Suprapubic skin (tissue), 4 donors: Measurements from ENCODE around the gene SH3GL2.

Source experiments
- EP300 ChIP-seq: sonication (generic); formaldehyde crosslinking; IDR thresholded peaks from one replicate; pipeline ENCODE4 v1.6.1; 2017; ENCODE audit warnings: antibody characterized with exemption
- POLR2A ChIP-seq, 2 donors: fragments of 450-650 bp; IDR thresholded peaks; one replicate each; pipeline ENCODE4 v1.6.1; 2017; ENCODE audit warnings: antibody characterized with exemption in 2 of 2, mild to moderate bottlenecking in 2 of 2, moderate library complexity in 2 of 2
- POLR2AphosphoS5 ChIP-seq, 3 donors: sonication (generic); formaldehyde crosslinking; IDR thresholded peaks; one replicate each; pipeline ENCODE4 v1.6.1; 2017; ENCODE audit warnings: antibody characterized with exemption in 3 of 3
- TF ChIP-seq, protein P1 (sequence below), 2 donors: fragments of 200-600 bp in 1 of 2; fragments of 450-650 bp in 1 of 2; sonication (generic) in 1 of 2; IDR thresholded peaks; one replicate each; pipeline ENCODE4 v1.5.1; 2016 to 2019; ENCODE audit warnings: antibody characterized with exemption in 2 of 2, mild to moderate bottlenecking in 1 of 2, moderate library complexity in 1 of 2

DNA sequence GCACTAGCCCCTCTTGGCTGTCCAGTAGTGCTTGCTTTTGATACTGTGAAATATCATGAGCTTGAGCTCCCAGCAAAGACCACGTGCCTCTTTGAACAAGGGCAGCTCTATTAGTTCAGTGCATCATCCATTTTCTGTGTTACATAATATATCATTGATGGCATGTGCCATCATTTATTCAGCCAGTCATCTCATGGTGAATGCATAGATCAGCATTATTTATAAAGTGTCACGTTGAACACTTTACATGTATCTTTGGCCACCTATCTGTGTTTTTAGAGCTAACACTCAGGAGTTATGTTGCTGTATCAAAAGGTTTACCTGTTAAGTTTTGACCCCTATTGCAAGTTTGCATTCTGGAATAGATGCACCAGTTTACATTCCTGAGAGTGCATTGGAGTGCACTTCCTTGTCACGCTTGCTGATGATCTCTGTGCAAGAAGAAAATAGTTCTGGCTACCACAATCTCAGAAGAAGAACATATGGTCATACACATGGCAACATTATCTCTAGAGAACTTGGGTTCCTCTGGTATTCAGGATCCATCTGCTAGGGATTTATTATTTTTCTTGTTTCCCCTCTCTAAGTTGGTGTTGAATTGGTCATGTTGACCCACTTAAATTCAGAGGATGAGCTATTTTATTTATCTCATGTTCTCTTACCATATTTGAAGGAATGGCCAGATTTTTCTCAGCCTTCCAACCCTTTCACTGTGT is 120.9 kb downstream of the SH3GL2 start:
- TF ChIP-seq, protein P1, sequence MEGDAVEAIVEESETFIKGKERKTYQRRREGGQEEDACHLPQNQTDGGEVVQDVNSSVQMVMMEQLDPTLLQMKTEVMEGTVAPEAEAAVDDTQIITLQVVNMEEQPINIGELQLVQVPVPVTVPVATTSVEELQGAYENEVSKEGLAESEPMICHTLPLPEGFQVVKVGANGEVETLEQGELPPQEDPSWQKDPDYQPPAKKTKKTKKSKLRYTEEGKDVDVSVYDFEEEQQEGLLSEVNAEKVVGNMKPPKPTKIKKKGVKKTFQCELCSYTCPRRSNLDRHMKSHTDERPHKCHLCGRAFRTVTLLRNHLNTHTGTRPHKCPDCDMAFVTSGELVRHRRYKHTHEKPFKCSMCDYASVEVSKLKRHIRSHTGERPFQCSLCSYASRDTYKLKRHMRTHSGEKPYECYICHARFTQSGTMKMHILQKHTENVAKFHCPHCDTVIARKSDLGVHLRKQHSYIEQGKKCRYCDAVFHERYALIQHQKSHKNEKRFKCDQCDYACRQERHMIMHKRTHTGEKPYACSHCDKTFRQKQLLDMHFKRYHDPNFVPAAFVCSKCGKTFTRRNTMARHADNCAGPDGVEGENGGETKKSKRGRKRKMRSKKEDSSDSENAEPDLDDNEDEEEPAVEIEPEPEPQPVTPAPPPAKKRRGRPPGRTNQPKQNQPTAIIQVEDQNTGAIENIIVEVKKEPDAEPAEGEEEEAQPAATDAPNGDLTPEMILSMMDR (IDR thresholded peaks at IDR 0.05), result no peak
- TF ChIP-seq EP300, result no peak
- no peak for TF ChIP-seq POLR2A (IDR thresholded peaks at IDR 0.05)
- no peak for TF ChIP-seq POLR2AphosphoS5 (IDR thresholded peaks at IDR 0.05)
